Measurements from ENCODE around the gene PKNOX2.

GRCh38 chr11:125373426-125374391, 209.2 kb downstream of the PKNOX2 start:
- TF ChIP-seq POLR2A (IDR thresholded peaks at IDR 0.05) (no peak), CTCF (IDR thresholded peaks at IDR 0.05) (no peak)
